HEK293 (cell line): ENCODE data around the gene KLHDC9.

Source experiments
- CTCF ChIA-PET: fragments of 350-600 bp; formaldehyde crosslinking; extraction: SDS; loops from one replicate; lab custom pipeline; 2021; ENCODE audit warnings: antibody characterized with exemption; lab: Yijun Ruan, JAX
- POLR2A ChIA-PET: fragments of 300-600 bp; formaldehyde crosslinking; extraction: SDS; loops from one replicate; lab custom pipeline; 2020; ENCODE audit warnings: antibody characterized with exemption, inconsistent platforms; lab: Yijun Ruan, JAX
- H3K27ac ChIP-seq: fragments of 200-500 bp; sonication (Bioruptor generic); 2 replicates; pipeline ENCODE4 v1.5.1; 2014; ENCODE audit warnings: low read depth, low read length, control low read depth, inconsistent platforms; ENCODE audit errors: extremely low read depth
- H3K36me3 ChIP-seq, 2 experiments: fragments of 200-500 bp in 1 of 2; sonication (Bioruptor generic) in 1 of 2; 1 replicate in 1 of 2; 2 replicates in 1 of 2; pipeline ENCODE4 v1.5.1; 2014 to 2017; ENCODE audit warnings: inconsistent platforms in 2 of 2, low read length in 2 of 2; ENCODE audit not compliant: control insufficient read depth in 2 of 2, insufficient read depth in 1 of 2
- H3K4me1 ChIP-seq: fragments of 200-500 bp; sonication (Bioruptor generic); 2 replicates; pipeline ENCODE4 v1.5.1; 2014; ENCODE audit warnings: mild to moderate bottlenecking, low read length, inconsistent platforms; ENCODE audit not compliant: control insufficient read depth, insufficient read depth
- H3K4me3 ChIP-seq: 2 replicates; pipeline ENCODE4 v1.5.1; 2011; ENCODE audit warnings: low read depth, mild to moderate bottlenecking, control low read depth, low read length, moderate library complexity
- H3K9me3 ChIP-seq: fragments of 200-500 bp; sonication (Bioruptor generic); 2 replicates; pipeline ENCODE4 v1.5.1; 2014; ENCODE audit warnings: low read depth, low read length, inconsistent platforms; ENCODE audit not compliant: control insufficient read depth, insufficient read depth
- EGR2 ChIP-seq: fragments of 450-650 bp; formaldehyde crosslinking; IDR thresholded peaks from 2 replicates; pipeline ENCODE4 v1.5.1; 2016; ENCODE audit warnings: low read depth, missing biosample characterization, missing genetic modification characterization
- SETDB1 ChIP-seq: IDR thresholded peaks from one replicate; pipeline ENCODE4 v1.6.1; 2017; ENCODE audit warnings: mild to moderate bottlenecking, low read length, moderate library complexity, mixed read lengths; ENCODE audit not compliant: insufficient read length
- WT1 ChIP-seq: fragments of 450-650 bp; formaldehyde crosslinking; IDR thresholded peaks from 2 replicates; pipeline ENCODE4 v1.5.1; 2016; ENCODE audit warnings: missing biosample characterization, missing genetic modification characterization
- ZBTB17 ChIP-seq: fragments of 450-650 bp; formaldehyde crosslinking; IDR thresholded peaks from 2 replicates; pipeline ENCODE4 v1.5.1; 2016; ENCODE audit warnings: missing biosample characterization, missing genetic modification characterization
- ZBTB7A ChIP-seq: fragments of 450-650 bp; formaldehyde crosslinking; IDR thresholded peaks from 2 replicates; pipeline ENCODE4 v1.5.1; 2016; ENCODE audit warnings: low read depth, missing biosample characterization, missing genetic modification characterization
- ZFHX2 ChIP-seq: fragments of 450-650 bp; formaldehyde crosslinking; conservative IDR thresholded peaks from 2 replicates; pipeline ENCODE4 v1.5.1; 2016; ENCODE audit warnings: missing biosample characterization, missing genetic modification characterization
- ZNF138 ChIP-seq: fragments of 450-650 bp; formaldehyde crosslinking; IDR thresholded peaks from 2 replicates; pipeline ENCODE4 v1.5.1; 2016; ENCODE audit warnings: missing biosample characterization, missing genetic modification characterization, borderline replicate concordance
- ZNF146 ChIP-seq: fragments of 450-650 bp; formaldehyde crosslinking; IDR thresholded peaks from 2 replicates; pipeline ENCODE4 v1.5.1; 2016; ENCODE audit warnings: missing biosample characterization, missing genetic modification characterization
- ZNF175 ChIP-seq: fragments of 450-650 bp; formaldehyde crosslinking; IDR thresholded peaks from 2 replicates; pipeline ENCODE4 v1.5.1; 2016; ENCODE audit warnings: missing biosample characterization, missing genetic modification characterization
- ZNF211 ChIP-seq: fragments of 450-650 bp; formaldehyde crosslinking; IDR thresholded peaks from 2 replicates; pipeline ENCODE4 v1.5.1; 2016; ENCODE audit warnings: low read depth, missing biosample characterization, missing genetic modification characterization
- ZNF335 ChIP-seq: fragments of 450-650 bp; formaldehyde crosslinking; conservative IDR thresholded peaks from 2 replicates; pipeline ENCODE4 v1.5.1; 2016; ENCODE audit warnings: missing biosample characterization, missing genetic modification characterization
- ZNF341 ChIP-seq: fragments of 450-650 bp; formaldehyde crosslinking; IDR thresholded peaks from 2 replicates; pipeline ENCODE4; 2016; ENCODE audit warnings: low read depth, missing biosample characterization, missing genetic modification characterization
- ZNF391 ChIP-seq: fragments of 450-650 bp; formaldehyde crosslinking; IDR thresholded peaks from 2 replicates; pipeline ENCODE4 v1.5.1; 2016; ENCODE audit warnings: low read depth, missing biosample characterization, missing genetic modification characterization, borderline replicate concordance
- ZNF510 ChIP-seq: fragments of 450-650 bp; formaldehyde crosslinking; IDR thresholded peaks from 2 replicates; pipeline ENCODE4 v1.5.1; 2018; ENCODE audit warnings: mild to moderate bottlenecking, missing genetic modification characterization, missing biosample characterization; ENCODE audit not compliant: insufficient replicate concordance
- ZNF548 ChIP-seq: fragments of 450-650 bp; formaldehyde crosslinking; IDR thresholded peaks from 2 replicates; pipeline ENCODE4 v1.5.1; 2016; ENCODE audit warnings: missing biosample characterization, missing genetic modification characterization
- ZNF549 ChIP-seq: fragments of 450-650 bp; IDR thresholded peaks from 2 replicates; pipeline ENCODE4 v1.5.1; 2018; ENCODE audit warnings: missing biosample characterization, missing genetic modification characterization, mild to moderate bottlenecking, inconsistent platforms, moderate library complexity
- ZNF555 ChIP-seq: fragments of 450-650 bp; formaldehyde crosslinking; conservative IDR thresholded peaks from 2 replicates; pipeline ENCODE4 v1.5.1; 2017; ENCODE audit warnings: missing biosample characterization, mild to moderate bottlenecking, missing genetic modification characterization, inconsistent platforms
- ZNF791 ChIP-seq: fragments of 450-650 bp; formaldehyde crosslinking; IDR thresholded peaks from 2 replicates; pipeline ENCODE4 v1.5.1; 2016; ENCODE audit warnings: missing biosample characterization, missing genetic modification characterization
- ZNF830 ChIP-seq: fragments of 450-650 bp; IDR thresholded peaks from 2 replicates; pipeline ENCODE4 v1.5.0; 2018; ENCODE audit warnings: missing biosample characterization, missing genetic modification characterization, low read depth, mild to moderate bottlenecking, moderate library complexity
- ZSCAN30 ChIP-seq: fragments of 450-650 bp; IDR thresholded peaks from 2 replicates; pipeline ENCODE4 v1.5.1; 2018; ENCODE audit warnings: missing biosample characterization, mild to moderate bottlenecking, missing genetic modification characterization, moderate library complexity
- TF ChIP-seq, protein P1 (sequence below): fragments of 450-650 bp; formaldehyde crosslinking; IDR thresholded peaks from 2 replicates; pipeline ENCODE4 v1.5.1; 2017; ENCODE audit warnings: missing biosample characterization, missing genetic modification characterization
- TF ChIP-seq, protein P2 (sequence below): fragments of 450-650 bp; formaldehyde crosslinking; conservative IDR thresholded peaks from 2 replicates; pipeline ENCODE4 v1.5.1; 2016; ENCODE audit warnings: low read depth, missing biosample characterization, missing genetic modification characterization

KLHDC9 gene

DNA sequence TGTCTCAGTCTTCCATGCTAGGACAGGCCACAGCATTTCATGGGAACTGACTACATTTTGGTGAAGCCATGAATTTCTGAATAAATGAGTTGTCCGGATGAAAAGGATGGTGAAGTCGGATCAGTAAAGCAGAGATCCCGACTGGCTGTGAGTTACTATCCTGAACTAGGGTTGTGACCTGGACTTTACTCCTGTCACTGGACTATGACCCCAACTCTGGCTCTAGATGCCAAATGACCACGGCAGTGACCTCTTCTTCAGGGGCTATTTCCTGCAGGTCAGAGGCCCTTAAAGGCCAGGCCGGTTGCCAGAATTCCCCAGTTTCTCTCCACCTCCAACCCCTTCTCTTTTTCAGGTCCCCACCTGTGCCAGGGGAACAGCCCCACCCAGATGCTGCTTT is 7.1 kb upstream of the KLHDC9 start (continued):
- TF ChIP-seq, protein P1, sequence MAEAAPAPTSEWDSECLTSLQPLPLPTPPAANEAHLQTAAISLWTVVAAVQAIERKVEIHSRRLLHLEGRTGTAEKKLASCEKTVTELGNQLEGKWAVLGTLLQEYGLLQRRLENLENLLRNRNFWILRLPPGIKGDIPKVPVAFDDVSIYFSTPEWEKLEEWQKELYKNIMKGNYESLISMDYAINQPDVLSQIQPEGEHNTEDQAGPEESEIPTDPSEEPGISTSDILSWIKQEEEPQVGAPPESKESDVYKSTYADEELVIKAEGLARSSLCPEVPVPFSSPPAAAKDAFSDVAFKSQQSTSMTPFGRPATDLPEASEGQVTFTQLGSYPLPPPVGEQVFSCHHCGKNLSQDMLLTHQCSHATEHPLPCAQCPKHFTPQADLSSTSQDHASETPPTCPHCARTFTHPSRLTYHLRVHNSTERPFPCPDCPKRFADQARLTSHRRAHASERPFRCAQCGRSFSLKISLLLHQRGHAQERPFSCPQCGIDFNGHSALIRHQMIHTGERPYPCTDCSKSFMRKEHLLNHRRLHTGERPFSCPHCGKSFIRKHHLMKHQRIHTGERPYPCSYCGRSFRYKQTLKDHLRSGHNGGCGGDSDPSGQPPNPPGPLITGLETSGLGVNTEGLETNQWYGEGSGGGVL (tag by site-specific recombination): no peak
- TF ChIP-seq ZNF548 (tag by site-specific recombination): no peak

DNA sequence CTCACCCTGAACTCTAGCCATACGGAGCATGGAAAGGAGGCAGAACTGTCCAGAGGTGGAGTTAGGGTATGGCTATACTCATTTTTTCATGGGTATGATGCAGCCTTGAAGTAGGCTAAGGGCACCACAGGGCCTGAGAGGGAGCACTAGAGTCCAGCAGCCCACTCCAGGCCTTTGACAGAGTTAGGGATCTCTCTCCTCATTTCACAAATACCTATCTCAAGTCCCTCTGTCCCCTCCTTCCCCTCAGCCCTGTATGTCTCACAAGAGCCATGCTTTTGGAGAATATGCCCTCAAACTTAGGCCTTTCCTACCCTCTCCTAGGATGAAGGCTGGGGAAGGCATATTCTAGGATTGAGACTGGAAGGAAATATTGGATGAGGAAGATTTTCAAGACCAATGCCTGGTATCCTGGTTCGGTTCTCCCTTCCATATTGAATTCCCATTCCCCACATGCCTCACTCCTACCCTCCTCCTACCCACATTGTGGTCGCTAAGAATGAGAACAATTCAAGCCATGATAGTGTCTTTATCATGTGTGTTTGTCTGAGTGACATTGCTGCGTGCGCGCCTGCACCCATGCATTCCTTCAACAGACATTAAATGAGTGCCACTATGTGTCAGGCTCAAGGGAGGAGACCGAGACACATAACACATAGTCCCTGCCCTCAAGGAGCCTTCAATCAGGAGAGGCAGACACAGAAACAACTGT is 6.2 kb upstream of the KLHDC9 start:
- no peaks in the 10 kb centered on the region for H3K9me3 ChIP-seq
- H3K4me3 ChIP-seq: no peak overlapping the region
- CTCF ChIA-PET: interaction anchor here (0.8 kb wide), 1 partner anchor 102 kb away, joined by 4 read pairs; no protein-coding TSS in a partner anchor
- TF ChIP-seq ZNF146 (tag by site-specific recombination) (no peak), ZNF510 (tag by site-specific recombination) (no peak), ZBTB17 (no peak), ZNF791 (no peak), WT1 (tag by site-specific recombination) (no peak), ZBTB7A (tag by site-specific recombination) (no peak), ZNF138 (tag by site-specific recombination) (no peak), ZNF391 (tag by site-specific recombination) (no peak), ZSCAN30 (tag by site-specific recombination) (no peak), ZNF341 (no peak), ZNF335 (tag by site-specific recombination) (no peak), SETDB1 (no peak), ZNF211 (tag by site-specific recombination) (no peak), ZNF549 (tag by site-specific recombination) (no peak), ZNF830 (tag by site-specific recombination) (no peak), ZNF555 (tag by site-specific recombination) (no peak)
- TF ChIP-seq, protein P2, sequence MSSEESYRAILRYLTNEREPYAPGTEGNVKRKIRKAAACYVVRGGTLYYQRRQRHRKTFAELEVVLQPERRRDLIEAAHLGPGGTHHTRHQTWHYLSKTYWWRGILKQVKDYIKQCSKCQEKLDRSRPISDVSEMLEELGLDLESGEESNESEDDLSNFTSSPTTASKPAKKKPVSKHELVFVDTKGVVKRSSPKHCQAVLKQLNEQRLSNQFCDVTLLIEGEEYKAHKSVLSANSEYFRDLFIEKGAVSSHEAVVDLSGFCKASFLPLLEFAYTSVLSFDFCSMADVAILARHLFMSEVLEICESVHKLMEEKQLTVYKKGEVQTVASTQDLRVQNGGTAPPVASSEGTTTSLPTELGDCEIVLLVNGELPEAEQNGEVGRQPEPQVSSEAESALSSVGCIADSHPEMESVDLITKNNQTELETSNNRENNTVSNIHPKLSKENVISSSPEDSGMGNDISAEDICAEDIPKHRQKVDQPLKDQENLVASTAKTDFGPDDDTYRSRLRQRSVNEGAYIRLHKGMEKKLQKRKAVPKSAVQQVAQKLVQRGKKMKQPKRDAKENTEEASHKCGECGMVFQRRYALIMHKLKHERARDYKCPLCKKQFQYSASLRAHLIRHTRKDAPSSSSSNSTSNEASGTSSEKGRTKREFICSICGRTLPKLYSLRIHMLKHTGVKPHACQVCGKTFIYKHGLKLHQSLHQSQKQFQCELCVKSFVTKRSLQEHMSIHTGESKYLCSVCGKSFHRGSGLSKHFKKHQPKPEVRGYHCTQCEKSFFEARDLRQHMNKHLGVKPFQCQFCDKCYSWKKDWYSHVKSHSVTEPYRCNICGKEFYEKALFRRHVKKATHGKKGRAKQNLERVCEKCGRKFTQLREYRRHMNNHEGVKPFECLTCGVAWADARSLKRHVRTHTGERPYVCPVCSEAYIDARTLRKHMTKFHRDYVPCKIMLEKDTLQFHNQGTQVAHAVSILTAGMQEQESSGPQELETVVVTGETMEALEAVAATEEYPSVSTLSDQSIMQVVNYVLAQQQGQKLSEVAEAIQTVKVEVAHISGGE: no peak
- H3K27ac ChIP-seq: no peak overlapping the region
- H3K4me1 ChIP-seq: no peaks in the 10 kb centered on the region
- POLR2A ChIA-PET: interaction anchor here (0.6 kb wide), 1 partner anchor 53 kb away, joined by 7 read pairs; the partner anchor contains the start of gene TSTD1
- no peaks in the 10 kb centered on the region for H3K36me3 ChIP-seq

DNA sequence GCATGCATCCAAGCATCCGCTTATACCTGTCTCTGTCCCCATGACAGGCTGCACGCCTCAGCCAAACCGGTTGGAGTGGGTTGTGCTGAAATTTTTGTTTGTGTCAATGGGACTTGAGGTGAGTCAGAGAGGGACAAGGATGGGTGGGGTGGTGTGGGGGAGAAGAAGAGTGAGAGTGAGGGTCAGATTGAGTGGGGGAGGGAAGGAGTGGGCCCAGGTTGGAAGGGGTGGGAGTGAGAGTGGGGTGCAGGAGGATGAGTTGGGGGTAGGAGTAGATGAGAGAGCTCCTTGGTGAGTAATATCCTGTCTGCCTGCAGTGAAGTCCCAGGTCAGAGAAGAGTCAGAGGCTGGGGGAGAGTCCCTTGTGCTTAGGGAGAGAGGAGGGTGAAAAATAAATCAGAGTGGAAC is 5.5 kb upstream of the KLHDC9 start:
- Histone ChIP-seq H3K4me1 (no peaks in the 10 kb centered on the region), H3K9me3 (no peaks in the 10 kb centered on the region), H3K27ac (no peak overlapping the region), H3K4me3 (no peak overlapping the region), H3K36me3 (no peaks in the 10 kb centered on the region)
- ChIA-PET CTCF (interaction anchor here (0.8 to 1.4 kb wide), 2 partner anchors 102 to 138 kb away, joined by 3 to 4 read pairs; partner anchors contain the start of gene ITLN2), POLR2A (interaction anchor here (0.6 kb wide), 1 partner anchor 54 kb away, joined by 7 read pairs; the partner anchor contains the start of gene TSTD1)
- TF ChIP-seq, protein P1 (tag by site-specific recombination): peak; percentile 77
- TF ChIP-seq ZNF175 (tag by site-specific recombination): no peak
- peak; percentile 97 for TF ChIP-seq ZFHX2 (tag by site-specific recombination)
- TF ChIP-seq EGR2: peak; percentile 98
